Hepatic stellate cell (primary cell): Measurements from ENCODE around the gene ZNF366.

Experiments used
- DNase-seq: peaks from one replicate; pipeline ENCODE4 v3.0.0; 2011; ENCODE audit warnings: low spot score

Gene ZNF366

DNA sequence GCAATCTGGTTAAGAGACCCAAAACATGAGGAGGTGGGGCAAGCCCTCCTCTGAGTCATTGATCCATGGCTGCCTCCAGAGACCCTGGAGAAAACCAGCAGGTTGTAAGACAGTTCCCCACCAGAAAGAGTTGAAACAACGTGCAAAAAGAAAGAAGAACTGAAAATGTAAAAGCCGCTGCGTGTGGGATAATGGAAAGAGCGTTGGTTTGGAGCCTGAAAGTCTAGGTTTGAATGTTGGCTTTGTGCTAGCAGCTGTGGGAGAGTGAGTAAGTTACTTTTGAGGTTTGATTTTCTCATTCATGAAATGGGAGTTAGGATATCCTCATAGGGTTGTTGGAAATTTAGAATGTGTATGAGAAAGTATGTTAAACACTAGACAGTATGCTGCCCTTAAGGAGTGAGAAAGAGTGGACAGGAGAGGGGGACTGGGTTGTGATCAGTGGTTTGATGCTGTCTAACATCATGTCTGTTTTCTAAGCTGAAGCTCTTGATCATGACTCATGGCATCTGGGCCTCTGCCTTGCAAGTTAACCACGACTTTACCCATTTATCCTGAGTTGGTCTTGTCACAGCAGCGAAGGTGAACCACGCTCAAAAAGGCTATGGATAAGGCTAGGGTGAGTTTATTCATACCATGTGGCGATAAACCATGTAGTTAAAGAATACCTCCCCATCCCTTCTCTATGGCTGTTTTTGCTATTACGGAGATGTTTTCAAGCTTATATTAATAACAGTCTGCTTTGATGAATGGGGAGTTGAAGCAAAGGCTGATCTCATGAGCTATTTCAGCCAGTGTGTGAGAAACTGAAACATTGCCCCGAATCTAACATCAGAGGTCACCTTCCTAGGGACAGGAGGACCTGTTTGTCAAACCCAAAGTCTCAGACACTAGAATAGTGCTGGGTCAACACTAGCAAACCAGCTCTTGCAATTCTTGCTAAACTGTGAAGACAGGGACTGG lies 41.3 kb downstream of the ZNF366 start:
- DNase-seq, result peak; percentile 35

DNA sequence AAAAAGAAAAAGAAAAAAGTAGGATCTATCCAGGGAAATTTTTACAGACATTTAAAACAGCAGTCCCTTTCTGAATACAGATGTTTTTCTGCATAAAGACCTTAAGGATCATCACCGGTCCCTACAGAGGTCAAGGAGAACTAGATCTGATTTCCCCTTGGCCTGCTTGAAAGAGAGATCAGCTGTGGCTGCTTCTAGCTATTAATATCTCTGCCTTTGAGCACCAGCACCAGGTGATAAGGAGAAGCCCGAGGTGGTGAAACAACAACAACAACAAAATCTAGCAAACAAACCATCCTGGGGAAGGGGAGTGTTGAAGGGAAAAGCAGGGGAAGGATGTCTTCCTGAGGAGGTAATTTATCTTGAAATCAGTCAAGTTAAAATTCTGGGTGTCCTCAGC lies 42.1 kb downstream of the ZNF366 start:
- no peak for DNase-seq

DNA sequence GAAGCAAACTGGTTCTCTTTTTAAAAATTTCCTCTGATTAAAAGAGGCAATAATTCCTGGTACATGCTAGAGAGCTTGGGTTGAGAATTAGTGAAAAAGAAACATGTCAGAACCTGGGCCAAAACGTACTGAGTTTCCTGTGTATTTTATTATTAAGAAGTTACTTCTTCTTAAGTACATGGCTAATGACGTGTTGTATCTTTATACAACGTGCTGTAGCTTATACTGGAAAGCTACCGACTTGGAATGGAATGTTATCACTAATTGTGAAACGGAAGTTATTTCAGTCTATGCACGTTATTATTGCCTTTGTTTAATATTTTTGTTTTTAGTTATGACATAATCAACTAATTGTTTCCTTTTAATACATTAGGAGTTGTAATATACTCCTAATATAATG lies 43.1 kb downstream of the ZNF366 start:
- no peak for DNase-seq

DNA sequence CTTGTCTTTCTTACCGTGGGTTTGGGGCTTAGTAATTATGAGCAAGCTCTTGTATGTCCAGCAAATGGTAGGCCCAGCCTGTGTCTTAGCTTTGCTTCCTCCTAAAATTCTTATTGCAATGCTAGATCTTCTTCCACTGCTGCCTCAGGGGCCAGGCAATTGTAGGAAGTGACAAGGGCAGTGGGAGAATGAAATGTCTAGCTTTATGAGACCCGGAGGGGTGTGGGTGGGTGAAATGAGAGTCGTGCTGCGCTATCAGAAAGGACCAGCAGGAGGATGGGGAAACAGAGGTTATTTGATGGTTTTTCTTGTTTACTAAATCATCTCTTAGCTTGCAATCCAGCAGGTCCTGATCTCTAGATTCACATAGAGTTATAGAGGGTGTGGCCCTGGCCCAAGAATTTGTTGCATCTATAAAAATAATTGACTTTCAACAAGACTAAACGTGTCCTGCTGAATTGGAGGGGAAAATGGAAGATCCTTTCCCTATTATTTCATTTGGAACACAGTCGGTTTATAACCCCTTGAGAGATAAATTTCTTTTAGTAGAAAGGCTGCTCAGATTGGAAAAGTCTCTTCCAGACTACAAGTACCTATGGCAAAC lies 43.7 kb downstream of the ZNF366 start:
- no peak for DNase-seq

DNA sequence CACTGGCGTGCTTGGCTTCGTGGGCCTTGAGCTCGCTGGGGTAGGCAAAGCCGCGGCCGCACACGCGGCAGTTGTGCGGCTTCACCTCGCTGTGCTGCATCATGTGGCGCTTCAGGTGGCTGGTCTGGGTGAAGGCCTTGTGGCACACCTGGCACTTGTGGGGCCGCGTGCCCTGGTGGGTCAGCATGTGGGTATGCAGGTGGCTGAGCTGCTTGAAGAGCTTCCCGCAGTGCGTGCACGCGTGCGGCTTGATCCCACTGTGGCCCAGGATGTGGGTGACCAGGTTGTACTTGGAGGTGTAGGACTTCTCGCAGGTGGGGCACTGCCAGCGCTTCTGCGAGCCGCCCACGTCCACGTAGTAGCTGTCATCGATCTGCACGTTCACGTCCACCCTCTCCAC lies 46.8 kb downstream of the ZNF366 start:
- no peak for DNase-seq

DNA sequence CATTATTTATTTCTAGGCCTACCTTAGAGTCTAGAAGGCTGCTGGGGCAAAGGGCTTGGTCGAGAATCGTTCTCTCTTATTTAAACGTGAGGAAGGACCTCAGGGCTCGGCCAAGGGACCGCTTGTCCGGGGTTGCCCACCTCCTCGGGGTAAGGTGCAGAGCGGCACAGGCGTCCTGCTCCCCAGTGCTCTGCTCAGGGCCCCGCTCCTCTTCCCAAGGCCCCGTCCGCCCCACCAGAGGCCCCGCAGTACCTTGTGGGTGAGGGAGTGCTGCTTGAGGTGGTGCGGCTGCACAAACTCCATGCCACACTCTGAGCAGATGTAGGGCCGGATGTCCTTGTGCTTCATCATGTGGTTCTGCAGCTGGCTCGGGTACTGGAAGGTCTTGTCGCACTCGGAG lies 47.3 kb downstream of the ZNF366 start:
- no peak for DNase-seq

DNA sequence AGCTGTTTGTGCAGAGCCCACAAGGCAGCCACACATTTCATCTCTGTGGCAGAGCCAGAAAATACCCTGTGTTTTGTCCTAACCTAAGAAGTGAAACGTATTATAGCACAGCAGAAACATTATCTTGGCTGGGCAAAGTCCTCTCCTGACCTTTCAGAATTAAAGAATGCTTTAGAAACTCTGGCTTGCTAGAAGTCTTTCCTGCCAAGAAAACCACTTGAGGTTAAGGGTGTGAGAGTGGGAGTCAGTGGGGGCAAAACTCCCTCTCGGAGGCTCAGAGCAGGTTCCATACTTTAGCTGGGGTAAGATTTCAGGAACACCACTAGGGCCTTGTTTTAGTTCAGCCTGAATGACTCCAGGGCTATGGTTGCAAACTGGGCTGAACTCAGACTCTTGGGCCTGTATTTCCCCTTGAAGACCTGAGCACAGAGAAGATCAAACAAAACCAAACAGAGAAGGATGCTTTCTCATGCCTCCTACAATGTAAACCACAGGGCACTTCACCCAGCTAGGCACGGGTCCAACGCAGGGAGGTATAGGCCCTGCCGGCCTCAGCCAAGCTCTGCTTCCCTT lies 48.0 kb downstream of the ZNF366 start:
- DNase-seq, result no peak

DNA sequence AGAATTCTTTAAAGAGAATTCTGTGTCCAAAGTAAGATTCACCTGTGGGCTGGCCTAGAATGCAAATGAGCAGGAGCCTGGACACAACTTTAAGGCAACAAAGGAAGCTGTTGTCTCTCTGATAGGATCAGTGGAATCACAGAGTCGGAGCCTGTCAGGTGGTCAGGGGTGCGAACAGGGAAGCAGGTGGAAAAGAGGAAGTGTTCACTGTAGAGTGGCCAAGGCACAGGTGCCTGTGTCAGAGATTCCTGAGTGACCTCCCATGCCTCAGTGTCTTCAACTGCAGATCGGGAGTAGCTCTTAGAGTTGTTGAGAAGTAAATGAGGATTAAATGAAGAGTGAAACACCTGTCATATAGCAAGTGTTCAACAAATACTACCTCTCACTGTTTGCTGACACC lies 48.8 kb downstream of the ZNF366 start:
- DNase-seq, result no peak

DNA sequence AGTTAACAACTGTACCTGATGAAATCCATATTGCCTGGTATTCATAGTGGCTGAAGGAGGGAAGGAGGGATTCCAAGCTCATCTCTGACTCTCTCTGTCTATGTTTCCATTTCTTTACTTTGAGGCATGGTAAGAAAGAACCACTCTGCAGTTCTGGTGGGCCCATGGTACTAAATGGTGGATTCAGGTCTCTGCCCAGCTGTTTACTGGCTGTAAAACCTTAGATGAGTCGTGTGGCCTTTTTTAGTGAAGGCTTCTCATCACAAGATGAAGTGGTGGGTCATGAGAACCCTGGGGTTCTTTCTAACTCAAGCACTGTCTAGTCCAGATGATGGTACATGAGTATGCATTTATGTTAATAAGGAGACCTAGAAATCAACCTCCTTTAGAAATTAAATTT lies 49.7 kb downstream of the ZNF366 start:
- DNase-seq, result no peak

DNA sequence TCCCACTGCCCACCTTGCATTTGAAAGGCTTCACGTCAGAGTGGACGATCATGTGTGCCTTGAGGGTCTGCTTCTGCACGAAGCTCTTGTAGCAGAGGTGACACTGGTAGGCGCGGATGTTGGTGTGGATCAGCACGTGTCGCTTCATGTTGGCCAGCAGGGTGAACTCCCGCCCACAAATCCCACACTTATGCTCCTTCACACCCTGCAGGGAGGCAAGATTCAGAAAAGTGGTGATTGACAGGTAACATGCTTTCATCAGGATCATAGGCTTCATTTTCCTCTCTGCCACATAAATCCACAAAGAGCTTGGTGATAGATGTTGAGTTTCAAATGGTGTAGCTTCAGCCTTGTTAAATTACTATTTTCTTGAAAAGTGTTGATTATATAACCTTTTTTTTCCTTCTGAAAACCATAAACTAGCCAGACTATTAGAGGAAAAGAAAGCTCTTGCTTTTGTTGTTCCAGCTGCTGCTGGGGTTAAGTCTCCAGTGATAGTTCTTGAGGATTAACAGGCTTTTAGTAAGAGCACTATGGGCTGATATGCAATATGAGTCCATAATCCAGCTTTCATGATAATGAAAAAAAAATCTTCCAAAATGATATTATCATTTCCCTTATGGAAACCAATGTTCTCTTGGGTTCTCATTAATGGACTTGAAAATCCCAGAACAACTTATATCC lies 50.7 kb downstream of the ZNF366 start:
- no peak for DNase-seq

DNA sequence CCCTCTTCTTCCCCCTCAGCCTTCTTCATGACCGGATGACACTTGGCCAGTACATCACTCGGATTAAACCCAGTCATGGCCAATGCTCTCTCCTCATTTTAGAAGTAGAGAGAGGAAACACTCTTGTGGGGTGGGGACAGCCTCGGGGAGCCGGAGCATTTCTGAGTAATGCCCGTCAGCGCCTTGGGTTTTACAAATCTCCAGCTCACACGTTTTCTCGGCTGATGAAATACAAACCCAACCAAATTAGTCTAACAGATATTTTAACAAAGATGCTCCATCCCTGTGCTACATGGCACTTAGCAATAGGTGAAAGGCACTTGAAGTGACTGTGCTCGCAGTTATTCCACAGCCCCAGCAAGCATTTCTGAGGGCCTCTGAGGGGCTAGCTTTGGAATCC lies 51.7 kb downstream of the ZNF366 start:
- DNase-seq, result no peak

DNA sequence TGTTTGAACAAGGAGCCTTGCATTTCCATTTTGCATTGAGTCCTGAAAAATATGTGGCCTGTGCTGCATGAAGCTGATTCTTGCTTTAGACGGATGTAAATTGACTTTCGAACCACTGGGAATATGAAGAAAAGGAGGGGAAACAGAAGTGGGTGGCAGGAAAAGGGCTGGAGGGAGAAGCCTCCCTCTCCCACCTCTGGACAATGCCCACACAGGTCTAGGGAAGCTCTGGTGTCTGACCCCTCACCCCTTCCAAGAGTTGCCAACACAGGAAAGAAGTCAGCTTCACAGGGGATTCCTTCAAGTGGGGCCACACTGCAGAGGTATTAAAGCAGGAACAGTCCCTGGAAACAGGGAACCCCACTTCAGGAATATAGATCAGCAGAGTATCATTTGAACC lies 52.2 kb downstream of the ZNF366 start:
- no peak for DNase-seq

DNA sequence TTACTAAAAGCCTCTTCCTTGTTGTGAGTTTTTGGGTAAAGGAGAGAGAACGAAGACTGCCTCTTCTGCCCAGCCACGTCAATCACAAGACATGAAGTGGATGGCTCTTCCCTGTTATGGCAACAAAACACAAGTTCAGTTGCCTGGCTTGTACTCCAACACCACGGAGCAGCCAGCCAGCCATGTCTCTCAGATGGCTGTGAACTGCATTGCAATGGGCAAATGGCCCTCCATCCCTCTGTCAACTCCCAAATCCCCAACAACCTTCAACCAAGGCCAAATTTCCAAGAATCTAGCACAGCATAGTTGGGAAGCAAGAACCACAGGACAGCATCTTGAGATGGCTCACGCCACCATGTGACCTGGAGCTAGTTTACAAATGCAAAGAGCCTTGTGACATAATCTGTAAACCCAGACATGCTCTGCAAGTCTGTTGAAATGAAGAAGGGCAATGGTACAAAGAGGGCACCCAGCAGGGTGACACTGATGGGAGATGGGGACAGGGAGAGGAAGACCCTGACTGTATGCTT lies 53.9 kb downstream of the ZNF366 start:
- DNase-seq, result no peak

DNA sequence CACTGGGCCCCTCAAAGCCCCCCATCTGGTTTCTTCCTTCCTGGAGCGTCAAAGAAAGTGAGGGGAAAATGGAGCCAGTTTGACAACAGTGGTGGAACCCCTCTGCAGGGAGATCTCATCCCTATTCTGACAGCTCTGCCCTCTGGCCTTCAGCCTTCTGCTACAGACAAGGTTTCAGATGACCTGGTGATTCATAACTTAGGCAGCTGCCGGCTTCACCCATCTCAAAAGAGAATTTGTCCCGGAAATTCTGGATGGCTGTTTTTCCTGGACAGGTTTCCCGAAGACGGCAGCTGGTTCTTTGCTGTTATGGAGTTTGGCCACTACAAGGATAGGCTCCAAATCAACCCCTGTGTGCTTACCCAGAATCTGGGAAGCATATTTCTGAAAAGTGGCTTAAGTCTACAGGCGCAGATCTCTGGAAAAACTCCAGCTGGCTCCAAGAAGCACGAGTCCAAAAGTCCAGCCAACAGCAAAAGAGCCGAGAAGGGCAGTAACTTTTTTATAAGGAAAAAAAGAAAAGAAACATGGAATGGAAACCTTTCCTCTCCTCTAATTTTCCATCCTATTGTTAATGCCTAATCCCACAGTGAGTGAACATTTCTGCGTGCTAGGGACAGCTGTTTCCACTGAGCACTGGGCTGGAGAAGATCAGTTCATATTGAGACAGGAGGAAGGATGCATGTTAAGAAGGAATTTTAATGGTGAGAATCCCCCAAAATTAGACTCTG lies 54.5 kb downstream of the ZNF366 start:
- peak; percentile 83 for DNase-seq

DNA sequence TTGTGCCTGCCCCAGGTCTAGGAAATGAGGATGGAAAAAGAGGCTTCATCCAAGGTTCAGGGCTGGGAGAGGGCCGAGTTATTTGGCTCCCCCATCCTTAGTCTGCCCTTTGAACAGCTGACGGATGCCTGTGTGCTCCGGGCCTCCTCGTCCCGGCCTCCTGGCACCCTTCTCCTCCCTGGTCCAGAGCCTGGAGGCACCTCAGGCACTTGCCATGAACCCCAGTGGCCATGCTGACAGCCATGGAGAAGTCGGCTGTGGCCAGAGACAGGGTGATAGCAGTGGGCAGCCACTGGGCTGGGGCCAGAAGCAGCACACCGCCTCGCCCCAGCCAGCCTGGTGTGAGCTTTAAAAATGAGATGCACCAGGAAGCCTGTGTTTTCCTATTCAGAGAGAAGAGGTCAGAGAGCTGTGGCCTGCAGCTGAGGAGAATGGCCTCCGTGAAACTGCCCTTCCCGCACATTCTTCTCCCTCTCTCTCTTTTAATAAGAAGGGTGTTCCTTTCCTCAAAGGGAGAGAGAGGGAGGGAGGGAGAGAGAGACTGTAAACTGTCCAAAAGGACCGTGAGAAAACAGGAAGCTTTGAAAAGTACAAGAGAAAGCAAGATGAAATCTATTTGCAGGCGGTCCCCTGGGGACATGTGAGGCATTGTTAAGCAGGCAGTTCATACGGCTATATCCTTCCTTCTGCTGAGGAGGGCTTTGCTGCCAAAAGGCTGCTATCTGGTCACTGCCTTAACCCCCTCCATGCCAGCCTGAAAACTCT lies 55.3 kb downstream of the ZNF366 start:
- peak; percentile 79 for DNase-seq

DNA sequence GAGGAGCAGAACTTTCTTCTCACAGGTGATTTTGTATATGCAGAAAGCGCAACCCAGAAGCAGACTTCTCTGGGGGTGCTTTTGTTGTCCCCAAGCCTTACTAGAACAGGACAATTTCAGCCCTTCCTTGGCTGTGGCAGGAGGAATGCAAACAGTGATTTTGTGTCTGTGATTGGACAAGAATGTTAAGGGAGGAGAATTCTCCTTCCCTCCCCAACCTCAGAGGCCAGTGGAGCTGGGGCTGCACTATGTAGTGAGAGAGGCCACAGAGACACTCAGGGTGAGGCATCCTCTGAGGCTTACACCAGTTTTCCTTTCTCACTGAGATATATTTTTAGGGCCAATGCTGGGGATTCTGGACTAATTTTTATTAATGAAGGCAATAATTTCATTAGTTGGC lies 58.8 kb downstream of the ZNF366 start:
- DNase-seq, result peak; percentile 54

DNA sequence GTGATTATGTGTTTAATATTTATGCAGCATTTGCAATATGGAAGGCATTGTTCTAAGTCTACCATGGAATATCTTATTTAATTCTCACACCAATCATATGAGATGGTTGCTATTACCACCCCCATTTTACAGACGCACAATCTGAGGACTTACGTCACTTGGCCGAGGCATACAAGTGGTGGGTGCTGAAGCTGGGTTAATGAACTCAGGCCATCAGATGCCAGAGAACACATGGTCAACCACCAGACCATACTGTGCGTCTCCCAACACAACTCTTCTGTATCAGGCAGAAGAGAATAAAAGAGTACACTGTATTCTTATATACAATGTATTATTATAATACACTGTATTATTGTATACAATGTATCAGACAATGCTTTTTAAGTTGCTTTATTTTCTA lies 59.5 kb downstream of the ZNF366 start:
- DNase-seq, result no peak

DNA sequence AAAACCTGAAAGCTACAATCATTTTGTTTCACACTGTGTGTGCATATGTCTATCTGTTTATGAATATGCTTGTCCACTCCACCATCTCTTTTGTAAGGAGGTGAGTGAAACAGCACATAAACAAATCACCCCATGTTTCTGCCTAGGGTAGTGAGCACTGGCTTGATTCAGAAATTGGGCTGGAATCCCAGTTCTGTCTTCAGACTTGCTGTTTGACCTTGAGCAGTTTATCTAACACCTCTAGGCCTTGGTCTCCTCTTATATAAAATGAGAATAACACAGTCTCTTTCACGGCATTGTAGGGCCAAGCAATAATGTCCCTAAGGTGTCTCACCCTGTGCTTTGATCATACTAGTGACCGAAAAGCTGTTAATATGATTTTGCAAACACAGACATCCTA lies 61.2 kb downstream of the ZNF366 start:
- DNase-seq, result no peak

DNA sequence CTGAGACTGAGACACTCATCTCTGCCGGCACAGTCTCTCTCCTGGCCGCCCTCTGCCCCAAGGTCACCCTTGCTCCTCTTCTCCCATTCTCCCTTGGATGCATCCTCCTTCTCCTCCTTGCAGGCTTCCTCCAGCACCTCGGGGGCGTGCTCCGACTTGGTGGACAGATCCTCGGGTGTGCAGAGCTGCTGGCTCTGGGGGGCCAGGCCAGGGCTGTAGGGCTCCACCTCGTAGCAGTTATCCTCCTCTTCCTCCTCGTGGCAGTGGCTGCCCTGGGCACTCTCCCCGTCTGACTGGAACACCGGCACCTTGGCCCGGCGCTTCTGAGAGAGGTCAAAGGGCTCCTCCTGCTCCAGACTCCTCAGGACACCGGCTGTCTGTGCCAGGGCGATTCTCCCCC lies 63.3 kb downstream of the ZNF366 start:
- no peak for DNase-seq

DNA sequence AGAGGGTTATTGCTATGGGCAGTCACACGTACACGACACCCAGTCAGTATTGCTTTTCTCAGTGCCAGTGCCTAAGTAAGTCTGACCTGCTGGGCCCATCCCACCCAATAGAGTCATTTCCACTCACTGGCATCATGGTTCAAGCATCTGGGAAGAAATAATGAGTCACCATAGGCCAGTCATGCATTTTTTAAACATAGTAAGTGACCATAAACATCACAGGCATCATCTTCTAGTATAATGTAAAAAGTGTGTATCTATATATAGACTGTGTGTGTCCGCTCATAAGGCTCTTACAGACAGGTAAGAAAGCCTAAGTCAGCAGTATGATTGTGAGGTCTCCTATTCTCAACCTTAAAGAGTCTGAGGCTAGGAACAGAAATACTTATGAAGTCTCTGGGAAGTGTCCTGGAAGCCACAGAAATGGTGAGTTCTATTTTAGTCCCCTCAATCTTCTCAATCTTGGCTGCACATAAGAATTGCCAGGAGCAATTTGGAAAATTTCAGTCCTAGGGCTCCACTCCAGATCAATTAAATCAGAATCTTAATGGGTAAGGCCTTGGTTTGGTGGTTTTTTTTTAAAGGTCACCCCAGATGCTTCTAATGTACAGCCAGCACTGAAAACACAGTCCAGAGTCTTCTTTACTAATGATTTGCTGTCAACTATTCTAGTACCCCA lies 65.2 kb downstream of the ZNF366 start:
- DNase-seq, result peak; percentile 88
